Hindlimb muscle (tissue), 1 donor: ENCODE data around the gene SPTLC3. TPM values are rescaled to one million over a fixed set of nuclear protein-coding genes. Genes with fewer than 3 reads are reported as not detected.
A peak's percentile ranks its signal among the peaks of the same experiment; 100 is the strongest.

Experiments
- DNase-seq: peaks from one replicate; pipeline ENCODE4 v3.0.0-alpha.2; 2013
- polyA plus RNA-seq: library from polyadenylated mRNA; unstranded; fragments of 120-200 nt; gene quantifications from one replicate; pipeline ENCODE4 v1.2.1, GENCODE V29; 2013; ENCODE audit not compliant: insufficient read length

SPTLC3 gene
- polyA plus RNA-seq, 1 donor, result 1.5 TPM

GRCh38 chr20:12987261-12987660 lies 21.5 kb upstream of the SPTLC3 start:
- DNase-seq, result no peak

DNA sequence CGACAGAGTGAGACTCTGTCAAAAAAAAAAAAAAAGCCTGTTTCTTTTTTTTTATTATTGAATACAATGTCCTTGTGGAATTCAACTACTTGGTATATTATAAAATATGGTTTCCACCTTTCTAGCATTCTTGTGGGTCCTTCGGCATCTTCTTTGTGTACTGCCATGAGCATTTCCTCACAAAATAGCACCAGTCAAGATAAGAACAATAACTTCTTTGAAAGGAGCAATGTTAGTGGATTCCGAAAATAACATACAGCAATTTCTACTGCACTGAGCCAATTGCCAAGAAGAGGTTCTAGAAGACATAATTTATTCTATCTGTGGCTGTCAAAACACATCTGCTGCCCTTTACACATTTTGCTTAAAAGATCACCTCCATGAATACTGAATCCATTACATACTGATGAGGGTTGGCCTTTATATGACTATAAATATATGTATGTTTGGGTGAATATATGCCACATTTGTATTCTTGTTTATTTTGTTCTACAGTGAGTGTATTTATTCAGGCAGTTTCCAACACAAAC lies 19.1 kb upstream of the SPTLC3 start:
- DNase-seq, result no peak

DNA sequence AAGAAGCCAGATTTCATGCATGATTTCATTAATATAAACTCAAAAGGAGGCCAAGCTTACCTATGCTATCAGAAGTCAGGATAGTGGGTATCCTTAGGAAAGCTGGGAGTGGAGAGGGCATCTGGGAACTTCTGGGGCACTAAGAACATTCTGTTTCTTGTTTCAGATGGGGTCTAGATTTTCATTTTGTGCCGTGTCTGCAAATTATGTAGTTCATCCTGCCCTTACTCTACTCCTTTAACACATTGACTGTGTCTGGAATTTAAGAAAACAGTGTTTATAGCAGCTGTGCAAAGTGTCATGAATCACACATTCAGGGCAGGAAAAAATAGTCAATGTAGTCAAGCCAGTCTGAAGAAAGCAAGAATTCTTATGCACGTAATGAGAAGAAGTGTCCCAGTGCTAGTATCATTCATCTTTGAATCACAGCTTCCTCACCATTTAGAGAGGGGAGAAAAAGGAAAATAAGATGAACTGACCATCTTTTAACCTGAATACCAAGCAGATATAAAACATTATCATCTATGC lies 11.6 kb upstream of the SPTLC3 start:
- DNase-seq, result no peak

DNA sequence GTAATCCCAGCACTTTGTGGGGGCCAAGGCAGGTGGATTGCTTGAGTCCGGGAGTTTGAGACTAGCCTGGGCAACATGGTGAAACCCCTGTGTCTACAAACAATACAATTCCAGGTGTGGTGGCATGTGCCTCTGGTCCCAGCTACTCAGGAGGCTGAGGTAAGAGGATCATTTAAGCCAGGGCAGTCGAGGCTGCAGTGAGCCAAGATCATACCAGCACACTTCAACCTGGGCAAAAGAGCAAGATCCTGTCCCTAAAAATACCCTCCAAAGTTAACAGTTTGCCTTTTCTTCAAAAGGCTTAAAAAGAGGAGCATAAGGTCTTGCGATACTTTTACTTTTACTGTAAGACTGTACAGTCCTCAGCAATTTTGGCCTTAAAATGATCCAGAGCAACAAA lies 10.7 kb upstream of the SPTLC3 start:
- DNase-seq, result no peak

- no peak for DNase-seq
Measured at GRCh38 chr20:12999201-12999600, 9.6 kb upstream of the SPTLC3 start.

GRCh38 chr20:13002251-13002650 lies 6.5 kb upstream of the SPTLC3 start:
- DNase-seq, result no peak

- DNase-seq, result no peak
Measured at GRCh38 chr20:13006825-13007224, 1.9 kb upstream of the SPTLC3 start.

- DNase-seq, result no peak
Measured at GRCh38 chr20:13007596-13007995, 1.2 kb upstream of the SPTLC3 start.

GRCh38 chr20:13009682-13010406 lies 1.1 kb downstream of the SPTLC3 start:
- DNase-seq, result peak; percentile 88

GRCh38 chr20:13012886-13013285 lies 4.1 kb downstream of the SPTLC3 start:
- DNase-seq, result no peak

- DNase-seq, result no peak
Measured at GRCh38 chr20:13013411-13013810, 4.6 kb downstream of the SPTLC3 start.

DNA sequence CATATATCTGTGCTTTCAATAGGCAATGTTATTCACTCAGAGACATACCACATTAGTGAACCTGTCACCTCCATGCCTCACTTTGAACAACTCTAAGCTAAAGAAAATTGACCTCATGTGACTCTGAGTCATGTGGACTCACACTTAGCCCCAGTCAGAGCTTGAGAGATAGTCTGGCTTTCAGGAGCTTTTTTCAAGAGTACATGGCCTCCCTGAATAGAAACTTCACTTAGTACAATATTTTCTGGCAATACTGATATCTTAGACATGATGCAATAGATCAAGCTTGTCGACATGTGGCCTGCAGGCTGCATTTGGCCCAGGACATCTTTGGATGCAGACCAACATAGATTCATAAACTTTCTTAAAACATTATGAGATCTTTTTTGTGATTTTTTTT lies 8.5 kb downstream of the SPTLC3 start:
- no peak for DNase-seq

DNA sequence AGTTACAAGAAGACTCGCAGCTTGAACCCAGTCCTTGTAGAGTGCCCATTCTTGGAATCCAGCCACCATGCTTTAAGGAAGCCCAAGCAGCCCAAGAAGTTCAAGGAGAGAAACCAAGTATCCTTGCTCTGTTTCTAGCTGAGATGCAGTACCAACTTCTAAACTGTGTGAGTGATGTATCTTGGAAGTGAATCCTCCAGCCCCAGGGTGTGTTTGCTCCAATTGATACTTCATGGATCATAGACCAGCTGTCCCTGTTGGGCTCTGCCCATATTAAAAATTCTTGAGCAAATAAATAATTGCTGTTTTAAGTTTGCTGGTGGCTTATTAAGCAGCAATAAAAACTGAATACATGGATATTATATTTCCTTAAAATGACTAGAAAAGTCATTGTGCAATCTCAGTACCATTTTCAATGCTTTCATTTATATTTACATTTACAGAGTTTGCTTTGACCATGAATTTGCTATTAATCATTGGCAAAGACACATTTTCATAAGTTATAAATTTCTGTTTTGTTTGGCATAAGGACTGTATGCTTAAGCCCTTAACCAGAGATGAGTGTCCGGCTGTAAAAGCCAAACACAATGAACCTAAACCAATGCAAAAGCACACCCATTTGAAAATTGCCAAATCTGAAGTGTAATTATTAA lies 9.2 kb downstream of the SPTLC3 start:
- DNase-seq, result no peak

GRCh38 chr20:13021205-13021970 lies 12.6 kb downstream of the SPTLC3 start:
- DNase-seq, result no peak

DNA sequence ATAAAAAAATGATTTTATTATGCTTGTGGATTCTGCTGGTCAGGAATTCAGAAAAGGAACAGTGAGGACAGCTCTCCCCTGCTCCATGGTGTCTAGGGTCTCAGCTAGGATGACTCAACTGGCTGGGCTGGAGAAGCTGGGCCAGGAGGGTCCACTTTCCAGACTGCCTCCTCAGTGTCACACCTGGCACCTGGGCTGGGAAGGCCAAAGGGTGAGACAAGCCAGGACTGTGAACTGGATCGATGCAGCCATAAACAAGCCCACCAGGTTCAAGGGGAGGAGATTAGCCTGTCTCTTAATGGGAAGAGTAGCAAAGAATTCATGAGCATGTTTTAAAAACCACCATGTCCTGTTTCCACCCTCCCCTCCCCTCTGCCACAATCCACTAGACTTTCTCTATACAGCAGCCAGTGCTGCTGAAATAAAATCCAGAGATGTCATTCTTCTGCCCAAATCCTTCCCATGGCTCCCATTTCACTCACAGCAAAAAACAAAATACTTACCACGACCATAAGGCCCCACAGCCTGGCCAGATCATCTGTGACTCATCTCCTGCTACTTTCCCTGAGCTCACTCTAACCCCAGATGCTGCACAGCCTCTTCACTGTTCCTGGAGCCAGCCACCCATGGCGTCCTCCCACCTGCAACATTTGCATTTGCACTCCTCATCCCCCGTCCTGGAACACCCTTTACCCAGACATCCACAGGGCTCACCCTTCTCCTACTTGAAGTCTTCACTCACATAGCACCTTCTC lies 13.8 kb downstream of the SPTLC3 start:
- no peak for DNase-seq

DNA sequence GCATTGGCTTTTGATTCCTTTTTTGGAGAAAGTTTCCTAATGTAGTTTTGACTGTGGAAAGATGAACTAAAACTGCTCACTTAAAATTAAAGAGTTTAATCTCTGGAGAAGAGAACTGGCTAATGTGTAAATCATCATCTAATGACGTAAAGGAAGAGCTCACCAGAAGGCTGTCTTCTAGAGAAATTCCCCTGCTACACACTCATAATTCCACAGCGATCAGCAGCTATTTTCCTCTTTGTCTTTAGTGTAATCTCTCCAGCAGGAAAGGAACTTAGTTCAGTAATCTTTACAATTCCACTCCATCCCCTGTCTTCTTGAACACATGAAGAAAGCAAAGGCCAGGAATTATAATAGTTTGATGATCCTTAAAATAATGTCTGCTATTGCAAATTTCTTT lies 15.8 kb downstream of the SPTLC3 start:
- DNase-seq, result no peak

- DNase-seq, result no peak
Measured at GRCh38 chr20:13025181-13025580, 16.4 kb downstream of the SPTLC3 start.

DNA sequence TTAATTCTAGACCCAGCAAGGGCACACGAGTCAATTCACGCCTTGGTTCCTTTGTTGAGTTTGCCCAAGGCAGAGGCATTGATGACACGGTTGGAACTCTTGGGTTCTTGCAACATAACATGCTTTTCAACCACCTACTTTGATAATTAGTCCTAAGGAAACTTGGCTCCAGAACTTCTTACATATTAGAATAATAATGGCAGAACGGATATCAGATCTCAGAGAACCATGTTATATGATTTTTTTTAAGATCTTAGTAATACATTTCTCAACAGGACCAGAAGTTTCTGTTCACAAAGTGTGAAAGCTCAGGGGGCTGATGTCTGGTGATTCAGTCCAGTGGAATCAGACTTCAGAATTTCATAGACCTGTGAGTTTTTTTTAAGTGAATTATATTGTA lies 19.2 kb downstream of the SPTLC3 start:
- DNase-seq, result no peak

DNA sequence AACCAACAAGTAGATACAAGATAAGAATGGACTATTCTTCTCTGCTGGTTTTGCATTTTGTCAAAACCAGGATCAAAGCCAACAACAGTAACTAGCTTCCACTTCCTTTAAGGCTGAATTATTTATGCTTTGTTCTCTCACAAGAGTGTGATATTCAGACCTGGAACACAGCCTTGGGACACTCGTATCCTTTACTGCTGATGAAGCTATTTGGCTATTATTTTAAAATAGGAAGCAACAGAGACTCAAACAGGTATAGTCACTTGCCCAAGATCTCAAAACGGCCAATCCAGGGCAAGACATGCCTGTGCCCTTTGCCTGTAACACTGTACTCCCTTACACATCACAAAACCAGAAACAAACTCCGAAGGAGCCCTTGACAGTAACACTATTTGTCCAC lies 19.9 kb downstream of the SPTLC3 start:
- no peak for DNase-seq

GRCh38 chr20:13029687-13030375 lies 21.1 kb downstream of the SPTLC3 start:
- no peak for DNase-seq

DNA sequence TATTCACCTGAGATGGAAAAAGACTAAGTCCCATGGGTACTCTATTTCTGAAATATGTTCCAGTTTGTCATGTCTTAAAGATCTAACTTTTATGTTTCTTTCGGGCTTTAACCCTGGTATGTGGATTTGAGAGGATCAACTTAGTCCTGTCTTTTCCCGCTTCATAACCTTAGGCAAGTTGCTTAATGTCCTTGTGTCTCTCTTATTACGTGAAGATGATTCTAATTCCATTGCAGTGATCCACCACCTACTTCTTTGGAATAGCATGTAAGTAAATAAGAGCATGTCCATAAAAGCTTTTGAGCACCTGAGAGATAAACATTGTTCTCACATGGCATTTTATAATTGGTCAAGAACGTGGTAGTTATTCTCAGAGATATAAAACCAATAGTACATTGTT lies 23.0 kb downstream of the SPTLC3 start:
- no peak for DNase-seq

- no peak for DNase-seq
Measured at GRCh38 chr20:13034115-13034514, 25.3 kb downstream of the SPTLC3 start.
